Thoracic aorta (tissue), 2 donors: Measurements from ENCODE around the gene LMX1B. TPM values are rescaled to one million over a fixed set of nuclear protein-coding genes. Genes with fewer than 3 reads are reported as not detected.

Experiments used
- ATAC-seq: fragments of 150-250 bp; one replicate; pipeline ENCODE4 v1.8.0; 2017; ENCODE audit warnings: low read depth; ENCODE audit not compliant: insufficient number of reproducible peaks, low FRiP score
- DNase-seq: peaks from one replicate; pipeline ENCODE4 v3.0.0-alpha.2; 2020; ENCODE audit warnings: low spot score
- H3K27ac ChIP-seq, 2 donors: fragments of 200-600 bp; sonication (generic); 1 replicate in 1 of 2; 2 replicates in 1 of 2; pipeline ENCODE4 v1.5.1; 2016; ENCODE audit warnings: mild to moderate bottlenecking in 2 of 2, moderate library complexity in 2 of 2
- H3K27me3 ChIP-seq: fragments of 200-600 bp; sonication (generic); replicated peaks from 2 replicates; pipeline ENCODE4 v1.6.0; 2016; ENCODE audit warnings: mild to moderate bottlenecking; ENCODE audit not compliant: insufficient read depth
- H3K36me3 ChIP-seq: fragments of 200-600 bp; sonication (generic); one replicate; pipeline ENCODE4 v1.5.1; 2016
- H3K4me1 ChIP-seq, 2 donors: fragments of 200-600 bp; sonication (generic); 1 replicate in 1 of 2; 2 replicates in 1 of 2; pipeline versions ENCODE4 v1.5.1 to v1.6.0; 2016; ENCODE audit warnings: low read depth in 2 of 2, mild to moderate bottlenecking in 1 of 2; ENCODE audit not compliant: control insufficient read depth in 1 of 2
- H3K4me3 ChIP-seq: fragments of 200-600 bp; sonication (generic); 2 replicates; pipeline ENCODE4 v1.5.1; 2016; ENCODE audit warnings: mild to moderate bottlenecking
- H3K9me3 ChIP-seq: fragments of 200-600 bp; sonication (generic); 2 replicates; pipeline ENCODE4 v1.5.1; 2016
- total RNA-seq, 2 donors: library from RNA; depleted of rRNA; stranded (reverse); fragments of >200 nt; gene quantifications; one replicate each; pipeline versions ENCODE4 v1.1.0 to v1.2.3, GENCODE V29; 2016
- TF ChIP-seq, protein P1 (sequence below): fragments of 200-600 bp; sonication (generic); IDR thresholded peaks from one replicate; pipeline ENCODE4 v1.5.1; 2019; ENCODE audit warnings: antibody characterized with exemption

Gene LMX1B
- total RNA-seq, 2 donors from 2014 or later, result not detected

DNA sequence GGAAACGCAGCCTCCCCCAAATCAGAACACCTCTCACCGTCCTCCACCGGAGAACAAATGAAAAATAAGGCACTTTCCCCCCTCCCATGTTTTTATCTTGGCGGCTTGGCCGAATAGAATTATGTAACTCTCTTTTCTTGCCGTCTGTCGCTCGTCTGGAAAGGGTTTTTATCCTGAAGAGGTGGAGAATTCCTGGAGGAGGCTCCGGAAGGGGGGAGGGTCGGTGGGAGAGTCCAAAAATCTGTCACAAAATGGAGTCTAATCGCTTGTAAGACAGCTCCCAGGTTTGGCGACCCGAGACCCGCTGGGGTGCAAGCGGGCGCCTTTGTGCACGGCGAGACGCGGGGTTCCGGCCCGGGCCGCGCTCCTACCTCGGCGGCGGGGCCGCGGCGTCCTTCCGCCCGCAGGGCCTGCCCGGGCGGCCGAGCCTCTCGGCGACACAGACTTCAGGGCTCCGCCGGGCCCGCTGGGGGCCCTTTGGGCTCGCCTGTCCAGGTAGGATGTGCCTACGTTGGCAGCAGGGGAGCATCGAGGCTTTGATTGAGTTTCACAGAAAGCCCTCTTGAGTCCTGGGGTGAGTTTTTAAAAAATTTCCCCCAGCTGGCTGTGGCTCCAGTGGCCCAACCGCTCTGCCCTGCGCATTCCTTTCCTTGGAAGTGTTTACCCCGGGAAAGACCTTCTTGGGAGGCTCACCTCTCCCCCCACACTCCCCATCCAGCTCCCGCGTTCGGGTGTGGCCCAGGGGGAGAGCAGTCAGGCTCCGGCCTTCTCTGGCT, 5.0 kb downstream of the LMX1B start:
- ATAC-seq, result no peak
- H3K4me1 ChIP-seq, result peaks cover 0 to 12% of the 10 kb centered on the region in 2 donors
- TF ChIP-seq, protein P1, sequence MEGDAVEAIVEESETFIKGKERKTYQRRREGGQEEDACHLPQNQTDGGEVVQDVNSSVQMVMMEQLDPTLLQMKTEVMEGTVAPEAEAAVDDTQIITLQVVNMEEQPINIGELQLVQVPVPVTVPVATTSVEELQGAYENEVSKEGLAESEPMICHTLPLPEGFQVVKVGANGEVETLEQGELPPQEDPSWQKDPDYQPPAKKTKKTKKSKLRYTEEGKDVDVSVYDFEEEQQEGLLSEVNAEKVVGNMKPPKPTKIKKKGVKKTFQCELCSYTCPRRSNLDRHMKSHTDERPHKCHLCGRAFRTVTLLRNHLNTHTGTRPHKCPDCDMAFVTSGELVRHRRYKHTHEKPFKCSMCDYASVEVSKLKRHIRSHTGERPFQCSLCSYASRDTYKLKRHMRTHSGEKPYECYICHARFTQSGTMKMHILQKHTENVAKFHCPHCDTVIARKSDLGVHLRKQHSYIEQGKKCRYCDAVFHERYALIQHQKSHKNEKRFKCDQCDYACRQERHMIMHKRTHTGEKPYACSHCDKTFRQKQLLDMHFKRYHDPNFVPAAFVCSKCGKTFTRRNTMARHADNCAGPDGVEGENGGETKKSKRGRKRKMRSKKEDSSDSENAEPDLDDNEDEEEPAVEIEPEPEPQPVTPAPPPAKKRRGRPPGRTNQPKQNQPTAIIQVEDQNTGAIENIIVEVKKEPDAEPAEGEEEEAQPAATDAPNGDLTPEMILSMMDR, result no peak
- H3K9me3 ChIP-seq, result no peaks in the 10 kb centered on the region
- H3K4me3 ChIP-seq, result no peak overlapping the region
- no peaks in the 10 kb centered on the region for H3K36me3 ChIP-seq
- H3K27me3 ChIP-seq, result peaks cover 5% of the 10 kb centered on the region
- no peak overlapping the region for H3K27ac ChIP-seq
- DNase-seq, result no peak

DNA sequence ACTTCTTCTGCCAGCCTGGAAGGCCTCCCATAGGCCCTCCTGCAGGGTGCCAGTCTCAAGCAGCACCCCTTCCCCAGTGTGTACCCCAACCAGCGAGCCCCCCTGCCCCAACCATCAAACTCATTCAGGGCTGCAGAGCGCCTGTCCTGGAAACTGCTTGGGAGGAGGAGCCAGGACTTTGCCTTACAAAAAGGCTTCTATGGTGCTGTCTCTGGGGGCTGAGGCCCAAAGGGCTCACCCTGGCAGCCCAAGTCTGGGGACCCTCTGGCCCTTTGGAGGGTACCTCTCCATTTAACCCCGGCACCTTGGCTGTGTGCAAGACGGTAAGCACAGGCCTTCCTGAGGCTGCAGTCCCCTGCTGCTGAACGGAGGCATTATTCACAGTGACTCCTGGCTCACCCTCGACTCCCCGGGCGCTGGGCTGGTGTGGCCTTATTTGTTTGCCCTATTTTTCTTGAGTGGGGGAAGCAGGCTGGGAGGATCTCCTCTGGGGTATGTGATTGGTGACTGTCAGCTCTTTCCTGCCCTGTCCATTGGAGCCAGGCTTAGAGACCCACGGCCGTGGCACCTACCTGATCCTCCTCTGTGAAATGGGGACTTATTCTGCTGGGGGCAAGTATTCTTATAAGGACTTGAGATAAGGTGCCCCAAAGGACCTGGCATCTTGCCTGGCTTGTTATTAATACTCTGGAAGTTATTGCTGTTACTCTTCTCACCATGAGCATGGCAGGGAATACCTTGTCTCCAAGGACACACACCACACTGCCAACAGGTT, 5.8 kb downstream of the LMX1B start:
- TF ChIP-seq, protein P1, result no peak
- H3K4me3 ChIP-seq, result no peak overlapping the region
- peaks cover 0 to 11% of the 10 kb centered on the region in 2 donors for H3K4me1 ChIP-seq
- H3K27ac ChIP-seq, result no peak overlapping the region
- ATAC-seq (no peak), DNase-seq (no peak)
- no peaks in the 10 kb centered on the region for H3K9me3 ChIP-seq
- peaks cover 12% of the 10 kb centered on the region for H3K27me3 ChIP-seq
- no peaks in the 10 kb centered on the region for H3K36me3 ChIP-seq

DNA sequence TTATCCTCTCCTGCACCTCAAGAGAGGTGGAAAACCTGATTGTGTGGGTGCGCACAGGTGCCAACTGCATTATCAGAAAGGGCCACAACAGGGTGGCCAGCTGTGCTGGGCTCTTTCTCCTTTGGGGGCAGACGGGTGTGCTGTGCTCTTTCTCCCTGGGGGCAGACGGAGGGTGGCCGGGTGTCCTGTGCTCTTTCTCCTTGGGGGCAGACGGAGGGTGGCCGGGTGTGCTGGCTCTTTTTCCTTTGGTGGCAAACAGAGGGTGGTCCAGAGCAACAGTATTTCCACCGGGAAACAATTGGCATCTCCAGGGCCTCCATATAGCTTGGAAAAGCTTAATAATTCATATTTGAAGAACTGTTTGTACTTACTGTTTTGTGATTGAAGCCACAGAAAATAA, 6.8 kb downstream of the LMX1B start:
- Histone ChIP-seq H3K9me3 (no peaks in the 10 kb centered on the region), H3K4me1 (peaks cover 0 to 3% of the 10 kb centered on the region in 2 donors), H3K36me3 (no peaks in the 10 kb centered on the region), H3K27ac (no peak overlapping the region), H3K4me3 (no peak overlapping the region), H3K27me3 (peaks cover 18% of the 10 kb centered on the region)
- no peak for ATAC-seq
- DNase-seq, result no peak
- TF ChIP-seq, protein P1, result no peak

DNA sequence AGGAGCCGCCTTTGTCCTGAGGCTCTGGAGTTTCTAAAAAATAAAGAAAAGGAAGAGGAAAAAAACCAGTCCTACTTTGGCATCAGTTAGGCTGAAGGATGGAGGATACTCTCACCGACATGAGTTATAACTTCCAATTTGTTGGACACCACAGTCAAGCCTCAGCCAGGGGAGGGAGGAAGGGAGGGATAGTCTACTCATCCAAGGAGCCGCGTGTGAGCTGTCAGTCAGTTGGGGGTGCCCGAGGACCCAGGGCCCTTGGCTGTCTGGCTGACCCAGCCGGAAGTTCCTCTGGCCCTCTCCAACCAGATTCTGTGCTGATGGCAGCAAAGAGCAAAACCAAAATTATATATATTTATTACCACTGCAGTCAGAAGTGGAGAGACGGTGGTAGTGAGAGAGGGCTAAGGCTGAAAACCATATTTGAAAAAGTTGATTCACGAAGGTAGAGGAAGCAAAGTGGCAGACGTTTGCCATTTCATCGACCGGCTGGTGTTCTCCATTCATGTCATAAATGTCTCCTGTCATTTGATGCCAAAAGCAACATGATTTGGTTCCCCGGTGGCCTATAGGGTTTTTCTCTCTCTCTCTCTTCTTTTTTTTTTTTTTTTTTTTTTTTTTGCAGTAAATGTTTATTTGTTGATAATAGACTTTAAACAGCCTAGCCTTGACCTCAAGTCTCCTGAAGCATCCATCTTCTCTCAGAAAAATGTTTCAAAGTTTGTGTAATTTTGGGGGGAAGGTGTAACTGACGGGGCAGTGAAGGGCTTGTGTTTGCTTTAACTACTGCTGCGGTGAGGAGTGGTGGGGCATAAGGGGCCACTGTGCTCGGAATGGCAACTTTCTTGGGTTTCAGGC, 7.6 kb downstream of the LMX1B start:
- no peak for DNase-seq
- TF ChIP-seq, protein P1, result no peak
- Histone ChIP-seq H3K4me1 (peaks cover 0 to 10% of the 10 kb centered on the region in 2 donors), H3K9me3 (no peaks in the 10 kb centered on the region), H3K27ac (no peak overlapping the region), H3K4me3 (no peak overlapping the region), H3K36me3 (no peaks in the 10 kb centered on the region), H3K27me3 (peaks cover 25% of the 10 kb centered on the region)
- ATAC-seq, result no peak
